HG03025 (cell line): ENCODE measurements around the gene PLEKHG4B.
"Not testable (repeated sequence)": the region's sequence is repeated elsewhere in the genome, so short reads cannot be mapped to it uniquely, and the experiment has no call there.

Source experiments
- ATAC-seq: cut with Tn5 transposase; IDR thresholded peaks from one replicate; pipeline ENCODE4 v1.9.1; 2021; ENCODE audit warnings: mild to moderate bottlenecking, moderate library complexity; ENCODE audit not compliant: unreplicated experiment, low FRiP score

PLEKHG4B gene

GRCh38 chr5:195401-196160 lies 103.6 kb downstream of the PLEKHG4B start:
- ATAC-seq = no peak

GRCh38 chr5:196350-196749 lies 104.4 kb downstream of the PLEKHG4B start:
- ATAC-seq = no peak

- ATAC-seq = not testable (repeated sequence)
These were observed 105.1 kb downstream of the PLEKHG4B start for GRCh38 chr5:197031-197430.

- no peak for ATAC-seq
These were observed 106.0 kb downstream of the PLEKHG4B start for GRCh38 chr5:197892-198489.

DNA sequence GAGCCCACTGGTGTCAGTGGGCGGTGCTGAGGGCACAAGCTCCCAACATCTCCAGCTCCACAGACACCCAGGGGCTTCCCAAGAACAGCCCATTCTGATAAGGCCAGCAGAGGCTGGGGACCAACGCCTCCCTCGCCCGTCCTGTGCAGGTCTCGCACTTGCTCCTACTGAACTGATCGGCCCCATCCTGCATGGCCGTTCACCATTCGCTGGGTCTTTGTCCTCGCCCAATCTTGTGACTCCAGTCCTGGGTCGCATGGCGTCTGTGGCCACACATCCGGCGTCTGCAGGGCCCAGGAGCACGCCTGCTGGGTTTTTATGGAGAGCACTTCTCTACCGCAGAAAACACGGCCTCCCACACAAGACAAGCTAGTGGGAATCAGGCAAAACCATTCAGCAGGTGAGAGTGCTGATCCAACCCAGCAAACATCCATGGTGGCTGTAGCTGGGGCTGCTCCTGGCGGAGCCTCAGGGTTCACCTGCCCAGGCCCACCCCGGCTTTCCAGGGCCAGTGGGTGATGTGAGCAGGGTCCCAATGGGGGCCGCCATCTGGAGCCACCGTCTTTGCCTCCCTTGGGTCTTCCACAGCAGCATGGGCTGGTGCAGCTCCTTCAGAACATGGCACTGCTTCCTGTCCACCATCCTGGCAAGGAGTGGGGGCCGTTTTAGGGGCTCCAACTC lies 106.7 kb downstream of the PLEKHG4B start:
- ATAC-seq = no peak

GRCh38 chr5:199197-199949 lies 107.4 kb downstream of the PLEKHG4B start:
- no peak for ATAC-seq

DNA sequence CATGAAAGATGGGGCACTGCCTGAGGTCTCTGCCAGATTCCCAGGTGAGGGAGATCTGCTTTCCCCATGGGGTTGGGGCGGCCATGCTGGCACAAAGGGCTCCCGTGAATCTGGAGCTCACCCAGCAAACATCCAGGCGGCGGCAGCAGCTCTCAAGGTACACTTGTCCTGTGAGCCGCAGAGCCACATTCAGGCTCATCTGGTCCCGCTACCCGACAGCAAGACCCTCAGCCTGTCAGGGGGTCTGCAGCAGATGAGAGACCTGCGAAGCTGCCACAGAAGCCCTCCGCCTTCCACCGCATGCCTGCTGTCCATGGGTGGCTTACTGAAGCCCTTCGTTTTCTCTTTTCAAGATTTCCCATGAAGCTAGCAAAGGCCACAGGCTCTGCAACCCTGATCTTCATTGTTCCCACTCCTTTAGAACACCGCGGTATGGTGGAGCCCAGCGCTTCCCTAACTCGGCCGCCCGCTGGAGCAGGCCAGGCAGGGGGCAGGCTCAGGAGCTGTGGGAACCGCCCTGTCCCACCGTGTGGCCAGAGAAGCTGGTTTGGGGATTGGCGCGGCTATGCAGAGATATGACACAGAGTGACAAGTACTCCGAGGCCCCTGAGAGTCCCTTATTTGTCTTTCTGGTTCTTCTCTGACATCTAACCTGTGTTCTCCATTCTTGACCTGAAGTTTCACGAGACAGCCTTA lies 108.1 kb downstream of the PLEKHG4B start:
- ATAC-seq = no peak

- ATAC-seq = no peak
These were observed 109.0 kb downstream of the PLEKHG4B start for GRCh38 chr5:200985-201384.

GRCh38 chr5:201672-202071 lies 109.7 kb downstream of the PLEKHG4B start:
- ATAC-seq = no peak

DNA sequence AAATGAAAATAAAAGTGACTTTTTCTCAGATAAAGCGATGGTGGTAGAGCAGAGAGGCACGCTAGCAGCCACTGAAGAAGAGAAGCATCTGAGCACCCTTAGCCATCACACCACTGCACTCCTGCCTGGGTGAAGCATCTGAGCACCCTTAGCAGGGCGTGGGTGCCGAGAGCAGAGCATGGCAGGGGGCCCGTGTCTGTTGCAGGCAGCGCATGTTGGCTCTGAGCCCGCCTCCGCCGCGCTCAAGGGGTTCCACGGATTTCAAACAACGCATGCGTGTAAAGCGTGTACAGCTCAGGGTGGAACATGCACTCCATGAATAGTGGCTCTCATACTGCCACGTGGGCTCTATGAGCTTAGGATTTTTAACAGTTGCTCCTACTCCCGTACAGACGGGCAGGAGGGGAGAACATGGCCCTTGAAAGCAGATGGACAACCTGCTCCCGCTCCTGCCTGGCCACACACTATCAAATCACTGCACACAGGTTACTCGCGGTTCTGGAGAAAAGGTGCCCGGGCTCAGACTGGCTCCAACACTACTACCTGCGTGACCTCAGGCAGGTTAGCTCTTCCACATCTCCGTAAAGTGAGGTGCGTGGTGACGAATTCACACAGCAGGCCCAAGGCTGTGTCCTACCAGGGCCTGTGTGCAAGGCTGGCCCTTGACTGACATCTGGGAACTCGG lies 111.4 kb downstream of the PLEKHG4B start:
- ATAC-seq = no peak

DNA sequence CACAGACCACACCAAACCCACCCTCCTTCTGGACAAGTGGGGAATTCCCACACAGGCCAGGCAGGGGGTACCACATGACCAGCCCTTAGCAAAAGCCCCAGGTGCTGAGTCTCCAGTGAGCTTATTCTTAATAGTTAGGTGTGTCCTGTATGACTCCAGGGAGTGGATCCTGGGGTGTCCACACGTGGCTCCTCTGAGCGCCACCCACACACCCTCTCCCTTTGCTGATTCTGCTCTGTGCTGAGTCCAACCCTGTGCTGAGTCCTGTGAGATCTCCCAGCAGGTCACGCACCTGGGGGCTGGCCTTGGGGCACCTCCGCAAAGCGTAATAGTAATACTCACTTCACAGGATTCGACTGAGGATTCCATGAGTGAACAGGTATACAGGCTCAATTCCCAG lies 112.0 kb downstream of the PLEKHG4B start:
- no peak for ATAC-seq

DNA sequence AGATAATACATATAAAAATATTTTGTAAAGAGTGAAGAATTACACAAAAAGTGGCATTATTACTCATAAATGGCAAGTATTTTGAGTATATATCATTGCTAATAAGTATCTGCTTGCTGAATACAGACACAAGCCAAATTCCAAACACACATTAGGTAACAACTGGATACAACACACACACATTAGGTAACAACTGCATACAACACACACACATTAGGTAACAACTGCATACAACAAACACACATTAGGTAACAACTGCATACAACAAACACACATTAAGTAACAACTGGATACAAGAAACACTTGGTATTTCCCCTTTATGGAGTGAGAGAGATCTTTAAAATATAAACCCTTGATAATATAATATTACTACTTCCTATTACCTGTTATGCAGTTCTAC lies 112.5 kb downstream of the PLEKHG4B start:
- no peak for ATAC-seq

DNA sequence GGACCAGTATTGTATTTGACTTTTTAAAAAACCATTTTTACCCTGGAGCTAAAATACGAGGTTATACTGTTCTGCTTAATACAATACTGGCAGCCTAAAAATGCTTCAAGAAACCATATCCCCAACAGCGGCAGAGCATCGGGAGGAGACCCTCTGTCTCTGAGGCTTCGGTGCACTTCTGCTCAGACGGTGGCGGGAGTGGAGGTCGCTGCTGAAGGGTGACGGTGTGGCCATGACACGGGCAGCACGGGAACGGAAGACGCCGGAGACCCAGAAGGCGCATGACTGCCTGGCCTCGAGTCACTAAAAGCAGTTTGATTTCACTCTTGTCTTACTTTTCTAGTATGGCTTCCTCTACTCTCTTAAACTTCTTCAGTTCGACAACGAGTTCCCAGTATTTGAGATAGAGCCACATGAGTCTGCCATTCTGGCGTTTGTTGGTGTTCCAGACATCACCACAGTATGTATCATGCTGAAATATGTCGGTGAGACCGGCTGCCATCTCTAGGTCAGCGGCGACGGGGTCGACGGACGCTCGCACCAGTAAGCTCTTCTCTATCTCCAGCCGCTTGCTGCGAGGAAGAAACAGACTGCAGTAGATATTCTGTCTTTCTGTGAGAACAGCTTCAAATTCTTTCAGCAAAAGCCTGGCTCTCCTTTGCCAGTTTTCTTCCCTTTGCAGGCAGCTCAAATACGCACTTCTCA lies 113.2 kb downstream of the PLEKHG4B start:
- ATAC-seq = no peak

DNA sequence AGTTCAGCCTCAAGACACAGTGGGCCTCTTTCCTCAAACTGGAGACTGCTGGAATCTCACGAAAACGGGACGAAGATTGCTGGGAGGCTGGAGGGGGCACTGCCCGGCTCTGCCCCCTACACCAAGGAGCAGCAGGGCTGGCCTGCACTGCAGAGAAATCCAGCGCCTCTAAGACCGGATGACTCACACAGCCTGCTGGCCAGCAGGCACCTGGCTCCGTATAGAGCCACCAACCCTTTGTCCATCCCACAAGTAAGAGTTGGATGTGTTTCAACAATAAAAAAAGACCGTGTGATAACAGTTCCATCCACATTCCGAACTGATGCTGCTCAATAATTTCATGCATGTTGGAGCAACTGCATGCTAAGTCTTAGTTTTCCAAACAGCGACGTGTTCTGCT lies 114.4 kb downstream of the PLEKHG4B start:
- no peak for ATAC-seq

- no peak for ATAC-seq
These were observed 115.1 kb downstream of the PLEKHG4B start for GRCh38 chr5:206927-207536.

GRCh38 chr5:207599-207998 lies 115.6 kb downstream of the PLEKHG4B start:
- ATAC-seq = no peak

DNA sequence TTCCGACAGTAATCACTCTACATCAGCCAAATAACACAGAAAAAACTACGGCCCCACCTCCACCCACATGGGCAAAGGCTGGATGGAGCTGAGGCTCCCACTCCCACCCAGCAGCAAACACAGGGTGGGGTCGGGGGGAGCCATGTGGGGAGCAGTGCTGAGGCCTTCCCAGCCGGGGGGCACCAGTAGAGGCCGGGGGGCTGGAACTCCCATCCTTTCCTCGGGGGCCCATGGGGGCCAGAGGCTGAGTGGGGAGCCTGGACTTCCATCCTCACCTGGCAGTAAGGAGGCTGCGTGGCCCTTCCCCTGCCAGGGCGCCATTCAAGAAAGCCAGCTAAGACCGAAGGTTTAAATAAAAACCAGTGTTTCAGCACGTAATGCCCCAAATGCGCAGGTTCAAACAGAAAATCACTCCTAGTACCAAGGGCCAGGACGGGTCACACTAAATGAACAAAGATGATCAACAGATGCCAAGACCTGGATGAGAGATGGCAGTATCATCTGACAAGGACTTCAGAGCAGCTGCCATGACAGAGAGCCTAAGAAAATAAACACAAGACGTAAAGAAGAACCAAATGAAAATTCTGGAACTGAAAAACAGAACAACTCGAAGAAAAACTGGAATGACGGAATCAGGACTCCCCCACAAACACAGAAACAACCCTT lies 116.6 kb downstream of the PLEKHG4B start:
- no peak for ATAC-seq

GRCh38 chr5:213803-214395 lies 121.9 kb downstream of the PLEKHG4B start:
- ATAC-seq = no peak
